ENCODE data around the gene CACNG8.

GRCh38 chr19:53981376-53981951 lies 18.7 kb downstream of the CACNG8 start:
- TF ChIP-seq ZNF501 (tag by site-specific recombination; IDR thresholded peaks at IDR 0.05) (no peak), PATZ1 (tag by site-specific recombination; IDR thresholded peaks at IDR 0.05) (no peak)
- TF ChIP-seq, protein P1, sequence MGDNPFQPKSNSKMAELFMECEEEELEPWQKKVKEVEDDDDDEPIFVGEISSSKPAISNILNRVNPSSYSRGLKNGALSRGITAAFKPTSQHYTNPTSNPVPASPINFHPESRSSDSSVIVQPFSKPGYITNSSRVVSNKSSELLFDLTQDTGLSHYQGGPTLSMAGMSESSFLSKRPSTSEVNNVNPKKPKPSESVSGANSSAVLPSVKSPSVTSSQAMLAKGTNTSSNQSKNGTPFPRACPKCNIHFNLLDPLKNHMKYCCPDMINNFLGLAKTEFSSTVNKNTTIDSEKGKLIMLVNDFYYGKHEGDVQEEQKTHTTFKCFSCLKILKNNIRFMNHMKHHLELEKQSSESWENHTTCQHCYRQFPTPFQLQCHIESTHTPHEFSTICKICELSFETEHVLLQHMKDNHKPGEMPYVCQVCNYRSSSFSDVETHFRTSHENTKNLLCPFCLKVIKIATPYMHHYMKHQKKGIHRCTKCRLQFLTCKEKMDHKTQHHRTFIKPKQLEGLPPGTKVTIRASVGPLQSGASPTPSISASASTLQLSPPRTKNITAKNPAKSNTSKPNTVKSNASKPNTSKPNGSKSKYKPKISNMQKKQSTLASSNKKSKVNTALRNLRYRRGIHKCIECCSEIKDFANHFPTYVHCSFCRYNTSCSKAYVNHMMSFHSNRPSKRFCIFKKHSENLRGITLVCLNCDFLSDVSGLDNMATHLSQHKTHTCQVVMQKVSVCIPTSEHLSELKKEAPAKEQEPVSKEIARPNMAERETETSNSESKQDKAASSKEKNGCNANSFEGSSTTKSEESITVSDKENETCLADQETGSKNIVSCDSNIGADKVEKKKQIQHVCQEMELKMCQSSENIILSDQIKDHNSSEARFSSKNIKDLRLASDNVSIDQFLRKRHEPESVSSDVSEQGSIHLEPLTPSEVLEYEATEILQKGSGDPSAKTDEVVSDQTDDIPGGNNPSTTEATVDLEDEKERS (tag by site-specific recombination; IDR thresholded peaks at IDR 0.05) = no peak
- TF ChIP-seq, protein P2, sequence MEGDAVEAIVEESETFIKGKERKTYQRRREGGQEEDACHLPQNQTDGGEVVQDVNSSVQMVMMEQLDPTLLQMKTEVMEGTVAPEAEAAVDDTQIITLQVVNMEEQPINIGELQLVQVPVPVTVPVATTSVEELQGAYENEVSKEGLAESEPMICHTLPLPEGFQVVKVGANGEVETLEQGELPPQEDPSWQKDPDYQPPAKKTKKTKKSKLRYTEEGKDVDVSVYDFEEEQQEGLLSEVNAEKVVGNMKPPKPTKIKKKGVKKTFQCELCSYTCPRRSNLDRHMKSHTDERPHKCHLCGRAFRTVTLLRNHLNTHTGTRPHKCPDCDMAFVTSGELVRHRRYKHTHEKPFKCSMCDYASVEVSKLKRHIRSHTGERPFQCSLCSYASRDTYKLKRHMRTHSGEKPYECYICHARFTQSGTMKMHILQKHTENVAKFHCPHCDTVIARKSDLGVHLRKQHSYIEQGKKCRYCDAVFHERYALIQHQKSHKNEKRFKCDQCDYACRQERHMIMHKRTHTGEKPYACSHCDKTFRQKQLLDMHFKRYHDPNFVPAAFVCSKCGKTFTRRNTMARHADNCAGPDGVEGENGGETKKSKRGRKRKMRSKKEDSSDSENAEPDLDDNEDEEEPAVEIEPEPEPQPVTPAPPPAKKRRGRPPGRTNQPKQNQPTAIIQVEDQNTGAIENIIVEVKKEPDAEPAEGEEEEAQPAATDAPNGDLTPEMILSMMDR (tag by site-specific recombination; IDR thresholded peaks at IDR 0.05) = no peak

Measured in HEK293 (cell line).